Measurements from ENCODE around the gene FBXO7.
A peak's percentile ranks its signal among the peaks of the same experiment; 100 is the strongest.

FBXO7 gene

DNA sequence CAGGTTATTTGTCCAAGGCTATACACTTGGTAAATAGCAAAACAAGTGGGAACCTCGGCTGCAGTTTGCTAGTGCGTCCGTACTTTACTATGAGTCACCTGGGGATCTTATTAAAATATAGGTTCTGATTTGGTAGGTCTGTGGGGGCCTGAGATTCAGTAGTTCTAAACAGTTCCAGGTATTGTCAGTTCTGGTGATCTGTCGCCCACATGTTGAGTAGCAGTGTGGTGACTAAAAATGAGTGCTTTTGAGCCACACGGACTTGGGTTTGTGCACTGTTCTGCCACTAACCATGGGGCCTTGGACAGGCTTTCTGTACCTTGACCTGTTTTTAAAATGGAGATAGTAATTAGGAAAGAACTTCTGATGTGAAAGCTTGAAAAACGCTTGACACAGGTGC is 15.7 kb downstream of the FBXO7 start:
- no peak for DNase-seq (ENCODE audit: low read depth in 2 of 2)

- no peak for DNase-seq (ENCODE audit: low read depth in 2 of 2)
These were observed 17.5 kb downstream of the FBXO7 start for GRCh38 chr22:32492111-32492510.

GRCh38 chr22:32493551-32493950 is 18.9 kb downstream of the FBXO7 start:
- no peak for DNase-seq (ENCODE audit: low read depth in 2 of 2)

- DNase-seq (ENCODE audit: low read depth in 2 of 2), result no peak
These were observed 20.4 kb downstream of the FBXO7 start for GRCh38 chr22:32494971-32495370.

- DNase-seq (ENCODE audit: low read depth in 2 of 2), result no peak
These were observed 25.1 kb downstream of the FBXO7 start for GRCh38 chr22:32499666-32500065.

GRCh38 chr22:32501836-32502752 is 27.5 kb downstream of the FBXO7 start:
- DNase-seq (ENCODE audit: low read depth in 2 of 2), result no peak

GRCh38 chr22:32509045-32509444 is 34.4 kb downstream of the FBXO7 start:
- no peak for DNase-seq (ENCODE audit: low read depth in 2 of 2)

GRCh38 chr22:32511274-32511673 is 36.7 kb downstream of the FBXO7 start:
- DNase-seq (ENCODE audit: low read depth in 2 of 2), result no peak

DNA sequence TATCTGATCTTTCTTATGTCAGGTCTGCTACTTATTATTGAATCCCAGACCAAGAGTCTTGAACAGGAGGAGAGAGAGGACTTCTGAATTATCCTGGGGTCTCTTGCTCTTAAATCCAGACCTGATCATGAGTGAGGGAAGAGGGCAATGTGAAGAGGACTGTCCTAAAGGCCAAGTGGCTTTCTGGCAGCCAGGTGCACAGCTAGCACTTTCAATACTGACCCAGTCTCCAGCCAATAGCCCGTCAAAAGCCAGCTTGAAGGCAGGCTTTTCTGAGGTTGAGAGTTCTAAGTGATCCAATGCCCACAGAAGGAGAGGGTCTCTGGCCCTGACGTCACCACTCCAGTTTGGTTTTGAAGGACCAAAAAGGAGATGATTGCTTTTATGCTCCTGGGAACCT is 37.2 kb downstream of the FBXO7 start:
- no peak for DNase-seq (ENCODE audit: low read depth in 2 of 2)

- no peak for DNase-seq (ENCODE audit: low read depth in 2 of 2)
These were observed 37.8 kb downstream of the FBXO7 start for GRCh38 chr22:32512267-32512982.

GRCh38 chr22:32515084-32515483 is 40.5 kb downstream of the FBXO7 start:
- no peak for DNase-seq (ENCODE audit: low read depth in 2 of 2)

DNA sequence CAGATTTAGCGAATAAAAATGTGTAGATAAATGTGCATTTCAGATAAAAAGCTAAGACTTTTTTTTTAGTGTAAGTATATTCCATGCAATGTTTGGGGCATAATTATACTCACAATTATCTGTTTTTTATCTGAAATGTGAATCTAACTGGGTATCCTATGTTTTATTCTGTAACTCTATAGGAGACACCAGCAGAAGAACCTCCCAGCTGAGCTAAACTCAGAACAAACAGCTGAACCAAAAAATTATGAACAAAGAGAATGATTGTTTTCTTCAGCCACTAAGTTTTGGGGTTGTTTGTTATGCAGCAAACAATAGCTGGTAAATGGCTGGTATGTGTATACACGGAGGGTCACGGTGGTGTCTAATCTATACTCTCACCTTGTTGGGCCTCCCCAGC is 42.9 kb downstream of the FBXO7 start:
- no peak for DNase-seq (ENCODE audit: low read depth in 2 of 2)

- DNase-seq (ENCODE audit: low read depth in 2 of 2), result no peak
These were observed 43.3 kb downstream of the FBXO7 start for GRCh38 chr22:32517921-32518320.

- DNase-seq (ENCODE audit: low read depth in 2 of 2), result no peak
These were observed 43.8 kb downstream of the FBXO7 start for GRCh38 chr22:32518381-32518780.

GRCh38 chr22:32518848-32519247 is 44.2 kb downstream of the FBXO7 start:
- no peak for DNase-seq (ENCODE audit: low read depth in 2 of 2)

- DNase-seq (ENCODE audit: low read depth in 2 of 2), result no peak
These were observed 46.0 kb downstream of the FBXO7 start for GRCh38 chr22:32520612-32521011.

GRCh38 chr22:32522237-32522636 is 47.6 kb downstream of the FBXO7 start:
- DNase-seq (ENCODE audit: low read depth in 2 of 2), result no peak

DNA sequence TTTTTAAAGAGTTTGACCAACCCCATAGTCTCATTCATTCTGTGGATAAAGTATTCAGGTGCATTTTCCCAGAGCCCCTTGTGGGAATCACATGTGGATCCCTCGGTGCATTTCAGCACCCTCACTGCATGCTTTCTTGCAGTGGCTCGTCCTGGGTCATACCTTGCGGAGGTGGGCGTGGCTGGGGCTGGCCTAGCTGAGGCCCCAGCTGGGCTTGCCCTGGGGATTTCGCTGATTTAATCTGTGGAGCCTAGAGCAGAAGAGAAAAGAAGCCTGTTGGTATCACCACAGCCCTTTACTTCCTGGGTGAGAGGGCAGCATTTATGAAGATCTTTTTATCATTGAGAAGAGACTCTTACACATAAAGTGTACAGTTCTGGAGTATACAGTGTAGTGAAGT is 53.1 kb downstream of the FBXO7 start:
- no peak for DNase-seq (ENCODE audit: low read depth in 2 of 2)

DNA sequence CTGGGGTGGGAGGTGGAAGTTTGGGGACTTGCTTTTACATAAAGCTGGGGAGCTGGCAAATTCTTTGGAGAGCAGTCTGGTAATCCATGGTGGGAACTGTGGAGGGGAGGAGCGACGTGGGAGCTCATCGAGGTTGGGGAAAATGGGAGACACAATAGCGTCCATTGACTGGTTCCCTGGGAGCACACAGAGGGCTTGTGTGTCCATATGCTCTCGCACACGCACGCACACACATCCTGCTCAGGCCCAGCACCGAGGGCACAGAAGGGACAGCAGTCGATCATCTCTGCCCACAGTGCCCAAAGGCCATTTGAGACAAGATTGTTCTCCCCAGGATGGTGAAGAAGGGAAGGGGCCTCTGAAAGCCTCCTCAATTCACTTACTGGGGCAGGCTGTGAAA is 53.7 kb downstream of the FBXO7 start:
- DNase-seq (ENCODE audit: low read depth in 2 of 2), result no peak

DNA sequence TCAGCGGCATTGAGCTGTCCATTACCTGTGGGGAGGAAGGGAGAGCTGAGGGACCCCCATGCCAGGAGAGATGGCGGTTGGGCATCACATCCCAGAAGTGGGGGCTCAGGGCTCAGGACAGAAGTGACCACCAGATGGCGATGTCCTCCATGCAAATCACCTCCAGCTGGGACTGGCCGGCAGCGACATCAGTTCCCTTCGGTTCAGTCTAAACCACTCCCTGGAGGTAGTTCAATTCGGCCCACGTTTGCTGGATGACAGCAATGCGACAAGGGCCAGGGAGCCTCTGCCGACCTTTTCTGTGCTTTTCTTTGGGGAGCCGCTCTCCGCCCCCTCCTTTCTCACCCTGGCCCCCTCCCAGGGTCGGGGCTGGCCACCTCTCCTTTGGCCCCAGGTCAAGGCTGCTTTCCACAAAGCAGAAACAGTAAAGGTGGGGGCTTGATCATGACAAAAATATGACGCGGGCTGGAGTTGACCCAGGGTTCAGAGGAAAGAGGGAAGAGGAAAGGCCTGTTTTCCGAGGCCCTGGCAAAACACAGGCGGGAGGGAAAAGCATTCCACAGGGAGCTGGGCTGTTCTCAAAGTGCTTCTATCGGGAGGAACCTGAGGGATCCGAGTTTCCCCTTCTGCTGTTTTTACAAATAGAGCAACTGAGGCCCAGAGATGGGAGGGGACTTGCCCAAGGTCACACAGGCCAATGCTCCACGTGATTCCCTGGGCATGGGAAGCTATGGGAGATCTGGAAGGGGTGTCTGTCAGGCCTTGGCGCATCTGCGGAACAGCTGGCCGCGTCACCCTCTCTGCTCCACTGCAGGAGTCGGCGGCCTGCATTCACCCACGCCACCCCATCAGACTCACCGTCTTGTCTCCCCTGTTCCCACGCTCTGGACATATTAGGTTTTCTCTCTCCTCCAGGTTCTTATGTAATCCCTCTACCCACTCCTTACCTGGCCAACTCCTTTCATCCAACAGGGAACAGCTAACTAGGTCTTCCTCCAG is 54.7 kb downstream of the FBXO7 start:
- peak; percentile 12 to 30 for DNase-seq (ENCODE audit: low read depth in 2 of 2)

DNA sequence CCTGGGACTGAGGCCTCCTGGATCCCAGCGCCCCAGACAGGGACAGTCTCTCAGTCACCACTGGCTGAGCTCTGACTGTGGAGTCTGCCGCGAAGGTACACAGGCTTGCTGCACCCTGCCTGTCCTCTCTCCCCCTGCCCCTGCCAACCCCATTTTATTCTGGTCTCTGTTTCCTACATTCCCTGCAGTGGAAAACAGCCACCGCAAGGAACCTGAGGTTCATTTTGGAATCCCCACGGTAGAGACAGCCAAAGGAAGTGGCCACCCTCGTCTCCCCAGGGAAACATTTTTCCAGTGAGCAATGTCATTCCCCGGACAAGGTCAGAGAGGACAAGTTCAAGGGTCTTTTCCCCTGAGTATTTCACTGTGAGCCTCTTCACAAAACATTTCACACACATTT is 56.6 kb downstream of the FBXO7 start:
- no peak for DNase-seq (ENCODE audit: low read depth in 2 of 2)
